T47D (cell line): ENCODE measurements around the gene CRB2.

Source experiments
- DNase-seq, 2 experiments: peaks; one replicate each; pipeline versions ENCODE4 v3.0.0 to v3.0.0-alpha.2; 2011 to 2012; ENCODE audit warnings: low read depth in 1 of 2, low spot score in 1 of 2
- JUND ChIP-seq: IDR thresholded peaks from 2 replicates; pipeline ENCODE4 v1.6.1; 2012; ENCODE audit warnings: low read depth
- in situ Hi-C: cut with HindIII; loops from 2 replicates; pipeline ENCODE4 v1.10.0; 2016; ENCODE audit warnings: low sequenced_read_pairs, low pct_unique_long_range_greater_than_20kb

The CRB2 gene

GRCh38 chr9:123423311-123423640 lies 67.3 kb downstream of the CRB2 start:
- TF ChIP-seq JUND, result no peak
- in situ Hi-C loops, result no loop called here
- DNase-seq, result no peak

GRCh38 chr9:123424131-123424530 lies 68.1 kb downstream of the CRB2 start:
- TF ChIP-seq JUND, result no peak
- in situ Hi-C loops, result no loop called here
- DNase-seq, result no peak

DNA sequence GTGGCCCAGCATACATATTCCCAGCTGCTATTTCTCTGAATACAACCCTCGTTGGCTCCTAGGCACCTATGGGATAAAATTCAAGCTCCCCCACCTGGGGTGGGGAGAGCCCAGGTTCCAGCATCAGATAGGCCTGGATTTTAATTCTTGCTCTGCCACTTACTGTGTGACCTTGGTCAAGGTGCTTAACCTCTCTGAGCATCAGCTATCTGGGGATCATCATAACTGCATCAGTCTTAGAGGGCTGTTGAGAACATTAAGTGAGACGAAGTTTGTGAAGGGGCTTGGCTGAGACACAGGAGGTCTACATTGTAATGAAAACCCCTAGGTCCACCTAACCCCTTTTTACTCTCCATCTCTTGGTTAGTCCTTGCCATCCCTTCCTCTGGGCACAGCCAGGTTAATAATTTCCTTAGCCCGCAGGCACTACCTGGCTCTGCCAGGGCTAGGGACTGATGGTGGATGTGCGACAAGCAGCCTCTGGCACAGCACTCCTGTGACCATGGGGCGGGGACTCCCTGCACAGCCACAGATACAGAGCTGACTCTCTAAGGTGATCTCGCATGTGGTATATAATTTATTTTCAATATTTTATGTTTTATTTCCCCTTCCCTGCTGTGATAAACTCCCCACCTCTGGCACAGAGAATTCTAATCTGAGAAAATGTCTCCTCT lies 68.7 kb downstream of the CRB2 start:
- in situ Hi-C loops, result no loop called here
- DNase-seq, result no peak
- no peak for TF ChIP-seq JUND

- in situ Hi-C loops, result no loop called here
- no peak for TF ChIP-seq JUND
- no peak for DNase-seq
These were observed 69.3 kb downstream of the CRB2 start for GRCh38 chr9:123425261-123425821.

DNA sequence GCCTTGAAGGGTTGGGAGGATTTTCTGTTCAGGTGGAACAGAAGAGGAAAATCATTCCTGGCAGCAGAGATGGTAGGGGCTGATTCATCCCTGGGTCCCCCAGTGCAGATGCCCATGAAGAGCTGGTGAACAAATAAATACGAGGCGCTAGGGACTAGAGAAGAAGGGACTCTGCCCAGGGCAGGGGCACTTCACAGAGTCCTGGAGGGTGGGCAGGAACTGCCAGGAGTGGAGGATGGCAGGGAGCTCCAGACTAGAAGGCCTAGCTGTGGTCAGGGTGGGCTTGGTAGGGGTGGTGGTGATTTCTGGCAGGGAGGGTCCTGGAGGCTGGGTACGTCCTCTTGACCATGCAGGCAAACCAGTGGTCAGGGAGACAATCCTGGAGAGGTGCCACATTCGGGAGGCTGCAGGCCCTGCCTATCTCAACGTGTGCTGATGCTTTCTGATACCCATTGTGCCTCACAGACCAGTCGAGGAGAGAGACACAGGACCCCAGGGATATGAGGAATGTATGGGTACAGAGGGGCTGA lies 69.9 kb downstream of the CRB2 start:
- no peak for DNase-seq
- TF ChIP-seq JUND, result no peak
- in situ Hi-C loops, result no loop called here

- in situ Hi-C loops, result no loop called here
- TF ChIP-seq JUND, result no peak
- peak in 1 of 2 experiments; percentile 56 for DNase-seq
These were observed 70.4 kb downstream of the CRB2 start for GRCh38 chr9:123426406-123426805.
